Fibroblast of peridontal ligament (primary cell): ENCODE measurements around the gene VPS4B.

ENCODE experiments used
- DNase-seq: peaks from one replicate; pipeline ENCODE4 v3.0.0-alpha.2; 2010; ENCODE audit errors: extremely low read depth

VPS4B gene

GRCh38 chr18:63430526-63430925 lies 8.2 kb upstream of the VPS4B start:
- no peak for DNase-seq

- DNase-seq, result no peak
Measured at GRCh38 chr18:63427558-63427957, 5.3 kb upstream of the VPS4B start.

GRCh38 chr18:63422864-63423304 lies 608 bp upstream of the VPS4B start:
- no peak for DNase-seq

- peak; percentile 29 for DNase-seq
Measured at GRCh38 chr18:63421514-63421913, 762 bp downstream of the VPS4B start.

- no peak for DNase-seq
Measured at GRCh38 chr18:63412953-63413352, 9.3 kb downstream of the VPS4B start.

- DNase-seq, result peak; percentile 22
Measured at GRCh38 chr18:63410792-63411191, 11.5 kb downstream of the VPS4B start.

GRCh38 chr18:63409301-63409700 lies 13.0 kb downstream of the VPS4B start:
- no peak for DNase-seq

- no peak for DNase-seq
Measured at GRCh38 chr18:63407734-63408133, 14.5 kb downstream of the VPS4B start.

GRCh38 chr18:63405986-63406385 lies 16.3 kb downstream of the VPS4B start:
- no peak for DNase-seq

- DNase-seq, result no peak
Measured at GRCh38 chr18:63402246-63403162, 19.8 kb downstream of the VPS4B start.

GRCh38 chr18:63399300-63399699 lies 23.0 kb downstream of the VPS4B start:
- no peak for DNase-seq

GRCh38 chr18:63397349-63397748 lies 24.9 kb downstream of the VPS4B start:
- DNase-seq, result no peak

GRCh38 chr18:63395503-63395902 lies 26.8 kb downstream of the VPS4B start:
- no peak for DNase-seq

GRCh38 chr18:63394954-63395353 lies 27.3 kb downstream of the VPS4B start:
- no peak for DNase-seq

- DNase-seq, result no peak
Measured at GRCh38 chr18:63387861-63388260, 34.4 kb downstream of the VPS4B start.

GRCh38 chr18:63382843-63383242 lies 39.4 kb downstream of the VPS4B start:
- DNase-seq, result no peak

GRCh38 chr18:63379639-63379962 lies 42.7 kb downstream of the VPS4B start:
- no peak for DNase-seq

GRCh38 chr18:63378919-63379638 lies 43.2 kb downstream of the VPS4B start:
- peak; percentile 11 for DNase-seq

- DNase-seq, result no peak
Measured at GRCh38 chr18:63377275-63377980, 44.8 kb downstream of the VPS4B start.

- peak; percentile 71 for DNase-seq
Measured at GRCh38 chr18:63376538-63376937, 45.7 kb downstream of the VPS4B start.

- DNase-seq, result peak; percentile 74
Measured at GRCh38 chr18:63374540-63374939, 47.7 kb downstream of the VPS4B start.

GRCh38 chr18:63373161-63373560 lies 49.1 kb downstream of the VPS4B start:
- no peak for DNase-seq
